GM13976 (cell line): ENCODE results near the gene POLR1A.
"Not testable (repeated sequence)": the region's sequence is repeated elsewhere in the genome, so short reads cannot be mapped to it uniquely, and the experiment has no call there.

ENCODE experiments used
- DNase-seq: peaks from one replicate; pipeline ENCODE4 v3.0.0; 2012; ENCODE audit warnings: low spot score
- CTCF ChIP-seq: IDR thresholded peaks from 2 replicates; pipeline ENCODE4 v1.5.1; 2012; ENCODE audit warnings: borderline replicate concordance, mild to moderate bottlenecking; ENCODE audit not compliant: insufficient read depth; ENCODE audit errors: extremely low read depth, missing control alignments, control extremely low read depth
- in situ Hi-C: fragments of 300-500 bp; cut with MboI; formaldehyde crosslinking; loops from one replicate; pipeline ENCODE4 v1.12.0; 2022; ENCODE audit warnings: low sequenced_read_pairs, mixed read lengths, inconsistent platforms; ENCODE audit not compliant: unreplicated experiment

POLR1A gene

GRCh38 chr2:85995648-85996529, 109.8 kb downstream of the POLR1A start:
- in situ Hi-C loops = no loop called here
- no peak for DNase-seq
- TF ChIP-seq CTCF = no peak

- in situ Hi-C loops = no loop called here
- no peak for TF ChIP-seq CTCF
- DNase-seq = no peak
Measured at GRCh38 chr2:85994897-85995647, 110.6 kb downstream of the POLR1A start.

- TF ChIP-seq CTCF = no peak
- DNase-seq = no peak
- in situ Hi-C loops = no loop called here
Measured at GRCh38 chr2:85994421-85994777, 111.3 kb downstream of the POLR1A start.

- no peak for TF ChIP-seq CTCF
- DNase-seq = no peak
- in situ Hi-C loops = no loop called here
Measured at GRCh38 chr2:85992611-85993010, 113.1 kb downstream of the POLR1A start.

GRCh38 chr2:85992053-85992452, 113.6 kb downstream of the POLR1A start:
- DNase-seq, in situ Hi-C loops: not testable (repeated sequence)

- DNase-seq = no peak
- in situ Hi-C loops = no loop called here
- no peak for TF ChIP-seq CTCF
Measured at GRCh38 chr2:85990084-85990483, 115.6 kb downstream of the POLR1A start.

- DNase-seq = no peak
- no peak for TF ChIP-seq CTCF
- in situ Hi-C loops = no loop called here
Measured at GRCh38 chr2:85989288-85989865, 116.3 kb downstream of the POLR1A start.
